Osteoblast (primary cell): ENCODE results near the gene CLSTN2. TPM values are rescaled to one million over a fixed set of nuclear protein-coding genes. Genes with fewer than 3 reads are reported as not detected.
A peak's percentile ranks its signal among the peaks of the same experiment; 100 is the strongest.

Experiments used
- DNase-seq: peaks from one replicate; pipeline ENCODE4 v3.0.0; 2011; ENCODE audit warnings: low spot score, mixed read lengths; ENCODE audit not compliant: insufficient read length; ENCODE audit errors: missing footprints
- H2AFZ ChIP-seq: 2 replicates; pipeline ENCODE4 v1.6.0; 2011; ENCODE audit warnings: mild to moderate bottlenecking, low read length
- H3K27ac ChIP-seq: 2 replicates; pipeline ENCODE4 v1.5.1; 2011; ENCODE audit warnings: mild to moderate bottlenecking, low read depth, low read length, moderate library complexity
- H3K27me3 ChIP-seq: 2 replicates; pipeline ENCODE4 v1.6.0; 2012; ENCODE audit warnings: mild to moderate bottlenecking, control low read depth, inconsistent platforms, low read length, moderate library complexity; ENCODE audit not compliant: insufficient read depth
- H3K36me3 ChIP-seq: 2 replicates; pipeline ENCODE4 v1.5.1; 2011; ENCODE audit warnings: mild to moderate bottlenecking, low read length, control low read depth, moderate library complexity; ENCODE audit not compliant: insufficient read depth
- H3K4me1 ChIP-seq: 2 replicates; pipeline ENCODE4 v1.5.1; 2011; ENCODE audit warnings: mild to moderate bottlenecking, low read length, control low read depth, moderate library complexity; ENCODE audit not compliant: insufficient read depth
- H3K4me2 ChIP-seq: 2 replicates; pipeline ENCODE4 v1.6.0; 2011; ENCODE audit warnings: mild to moderate bottlenecking, low read length; ENCODE audit not compliant: insufficient read depth
- H3K4me3 ChIP-seq: fragments of 200-600 bp; sonication (generic); 3 replicates; pipeline ENCODE4 v1.5.1; 2012; ENCODE audit warnings: mild to moderate bottlenecking, low read length, inconsistent platforms; ENCODE audit not compliant: insufficient read depth
- H3K79me2 ChIP-seq: 2 replicates; pipeline ENCODE4 v1.6.0; 2012; ENCODE audit warnings: mild to moderate bottlenecking, low read length, control low read depth, inconsistent platforms; ENCODE audit not compliant: insufficient read depth
- H3K9me3 ChIP-seq: 2 replicates; pipeline ENCODE4 v1.5.1; 2011; ENCODE audit warnings: low read depth, low read length, control low read depth
- H4K20me1 ChIP-seq: 2 replicates; pipeline ENCODE4 v1.6.0; 2012; ENCODE audit warnings: mild to moderate bottlenecking, low read length, control low read depth; ENCODE audit not compliant: insufficient read depth
- total RNA-seq: library from RNA; depleted of rRNA; stranded (reverse); fragments of >200 nt; gene quantifications from 2 replicates; pipeline ENCODE4 v1.2.3, GENCODE V29; 2012
- TF ChIP-seq, protein P1 (sequence below): IDR thresholded peaks from 2 replicates; pipeline ENCODE4 v1.5.1; 2011; ENCODE audit warnings: mild to moderate bottlenecking, low read depth, low read length, moderate library complexity; ENCODE audit errors: extremely low read depth

The CLSTN2 gene
- total RNA-seq, 1 donor: under 0.01 TPM

GRCh38 chr3:140406655-140407054 lies 471.7 kb downstream of the CLSTN2 start:
- no peaks in the 10 kb centered on the region for H3K9me3 ChIP-seq
- H3K4me1 ChIP-seq: no peaks in the 10 kb centered on the region
- H4K20me1 ChIP-seq: no peaks in the 10 kb centered on the region
- H3K27me3 ChIP-seq: no peaks in the 10 kb centered on the region
- H3K79me2 ChIP-seq: no peaks in the 10 kb centered on the region
- no peak overlapping the region for H3K4me3 ChIP-seq
- H2AFZ ChIP-seq: no peak overlapping the region
- TF ChIP-seq, protein P1, sequence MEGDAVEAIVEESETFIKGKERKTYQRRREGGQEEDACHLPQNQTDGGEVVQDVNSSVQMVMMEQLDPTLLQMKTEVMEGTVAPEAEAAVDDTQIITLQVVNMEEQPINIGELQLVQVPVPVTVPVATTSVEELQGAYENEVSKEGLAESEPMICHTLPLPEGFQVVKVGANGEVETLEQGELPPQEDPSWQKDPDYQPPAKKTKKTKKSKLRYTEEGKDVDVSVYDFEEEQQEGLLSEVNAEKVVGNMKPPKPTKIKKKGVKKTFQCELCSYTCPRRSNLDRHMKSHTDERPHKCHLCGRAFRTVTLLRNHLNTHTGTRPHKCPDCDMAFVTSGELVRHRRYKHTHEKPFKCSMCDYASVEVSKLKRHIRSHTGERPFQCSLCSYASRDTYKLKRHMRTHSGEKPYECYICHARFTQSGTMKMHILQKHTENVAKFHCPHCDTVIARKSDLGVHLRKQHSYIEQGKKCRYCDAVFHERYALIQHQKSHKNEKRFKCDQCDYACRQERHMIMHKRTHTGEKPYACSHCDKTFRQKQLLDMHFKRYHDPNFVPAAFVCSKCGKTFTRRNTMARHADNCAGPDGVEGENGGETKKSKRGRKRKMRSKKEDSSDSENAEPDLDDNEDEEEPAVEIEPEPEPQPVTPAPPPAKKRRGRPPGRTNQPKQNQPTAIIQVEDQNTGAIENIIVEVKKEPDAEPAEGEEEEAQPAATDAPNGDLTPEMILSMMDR: no peak
- no peak for DNase-seq
- H3K36me3 ChIP-seq: no peaks in the 10 kb centered on the region
- no peak overlapping the region for H3K4me2 ChIP-seq
- H3K27ac ChIP-seq: no peak overlapping the region

DNA sequence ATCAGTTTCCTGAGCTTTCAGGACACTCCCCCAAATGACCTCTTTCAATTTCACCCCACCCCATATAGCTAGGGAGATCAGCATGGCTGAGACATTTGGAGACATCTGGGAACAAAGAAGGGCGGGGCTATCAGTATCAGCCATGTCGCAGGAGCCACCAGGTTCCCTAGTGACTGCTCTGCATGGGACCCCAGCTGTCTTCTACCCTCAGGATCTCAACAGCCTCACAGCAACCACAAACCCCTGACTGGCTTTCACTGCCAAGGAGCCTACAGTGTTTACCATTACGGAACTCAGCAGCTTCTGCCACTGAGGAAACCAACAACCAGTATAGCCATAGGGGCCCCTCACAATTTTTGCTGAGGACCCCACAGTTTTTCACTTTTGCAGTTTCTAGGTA lies 473.3 kb downstream of the CLSTN2 start:
- no peaks in the 10 kb centered on the region for H3K36me3 ChIP-seq
- H3K4me2 ChIP-seq: no peak overlapping the region
- no peaks in the 10 kb centered on the region for H3K4me1 ChIP-seq
- H3K27ac ChIP-seq: no peak overlapping the region
- no peaks in the 10 kb centered on the region for H3K27me3 ChIP-seq
- H3K9me3 ChIP-seq: no peaks in the 10 kb centered on the region
- no peaks in the 10 kb centered on the region for H3K79me2 ChIP-seq
- no peaks in the 10 kb centered on the region for H4K20me1 ChIP-seq
- no peak for DNase-seq
- H3K4me3 ChIP-seq: no peak overlapping the region
- TF ChIP-seq, protein P1: no peak
- no peak overlapping the region for H2AFZ ChIP-seq

- Histone ChIP-seq H3K4me2 (no peak overlapping the region), H3K36me3 (no peaks in the 10 kb centered on the region), H3K9me3 (no peaks in the 10 kb centered on the region), H3K4me3 (no peak overlapping the region), H4K20me1 (no peaks in the 10 kb centered on the region), H3K27ac (no peak overlapping the region), H3K79me2 (no peaks in the 10 kb centered on the region), H3K4me1 (peaks cover 8% of the 10 kb centered on the region), H3K27me3 (no peaks in the 10 kb centered on the region), H2AFZ (no peak overlapping the region)
- DNase-seq: no peak
- TF ChIP-seq, protein P1: no peak
Measured at GRCh38 chr3:140416666-140417065, 481.7 kb downstream of the CLSTN2 start.

DNA sequence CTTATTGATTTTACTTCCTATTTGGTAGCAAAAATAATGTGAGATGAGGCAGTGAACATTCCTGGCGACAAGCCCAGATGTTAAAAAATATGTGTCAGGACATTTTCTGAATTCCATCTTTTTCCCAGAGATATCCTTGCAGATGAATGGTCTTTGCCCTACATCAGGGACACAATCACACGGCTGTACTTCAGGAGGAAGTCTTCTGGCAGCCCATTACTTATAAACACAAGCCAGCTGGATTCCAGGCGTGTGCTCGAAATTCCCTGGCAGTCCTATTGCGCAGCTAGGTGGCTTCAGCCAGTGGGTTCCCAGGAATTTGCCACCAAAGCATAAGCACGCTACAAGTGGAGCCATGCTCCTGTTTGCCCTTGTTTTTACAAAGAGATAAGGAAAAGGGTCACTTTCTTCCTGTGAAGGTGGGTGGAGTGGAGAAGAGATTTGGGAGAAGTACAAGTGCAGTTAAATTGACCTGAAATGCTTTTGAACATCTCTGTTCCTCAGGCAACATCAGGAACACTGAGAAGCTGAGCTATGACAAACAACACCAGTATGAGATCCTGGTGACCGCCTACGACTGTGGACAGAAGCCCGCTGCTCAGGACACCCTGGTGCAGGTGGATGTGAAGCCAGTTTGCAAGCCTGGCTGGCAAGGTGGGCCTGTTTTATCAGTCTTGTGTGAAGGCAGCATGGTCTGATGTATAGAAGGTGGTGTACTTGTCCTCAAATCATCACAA lies 485.8 kb downstream of the CLSTN2 start:
- Histone ChIP-seq H3K4me2 (peak overlapping the region; percentile 53), H2AFZ (peak overlapping the region; percentile 61), H3K9me3 (no peaks in the 10 kb centered on the region), H3K79me2 (no peaks in the 10 kb centered on the region), H3K4me3 (peak overlapping the region; percentile 8), H3K36me3 (no peaks in the 10 kb centered on the region), H3K4me1 (peaks cover 16% of the 10 kb centered on the region), H4K20me1 (no peaks in the 10 kb centered on the region), H3K27me3 (no peaks in the 10 kb centered on the region), H3K27ac (no peak overlapping the region)
- DNase-seq: no peak
- TF ChIP-seq, protein P1: no peak
